K562 (cell line): ENCODE measurements around the gene AS3MT. TPM values are rescaled to one million over a fixed set of nuclear protein-coding genes. Genes with fewer than 3 reads are reported as not detected.
A peak's percentile ranks its signal among the peaks of the same experiment; 100 is the strongest.

Experiments used
- ATAC-seq: fragments of 200-7000 bp; cut with Tn5 transposase; 3 replicates; pipeline ENCODE4 v1.9.1; 2020; ENCODE audit warnings: moderate library complexity
- BruUV-seq: library from RNA; stranded (reverse); fragments of 400-500 nt; replicated peaks from 2 replicates; lab custom pipeline; 2021; lab: Mats Ljungman, UMichigan
- CTCF ChIA-PET: fragments of 300-600 bp; formaldehyde crosslinking; extraction: SDS; loops from one replicate; lab custom pipeline; 2021; ENCODE audit warnings: low intra/inter-chr PET ratio; lab: Yijun Ruan, JAX
- POLR2A ChIA-PET: fragments of 300-600, 350-650 bp; sonication (Branson Sonifier 250); formaldehyde crosslinking; extraction: SDS; loops from one replicate; lab custom pipeline; 2021; ENCODE audit warnings: antibody characterized with exemption, inconsistent platforms; lab: Yijun Ruan, JAX
- DNase-seq, 4 experiments: peaks; one replicate each; pipeline versions ENCODE4 v3.0.0 to v3.0.0-alpha.2; 2011 to 2018; ENCODE audit warnings: low spot score in 3 of 4, mixed read lengths in 3 of 4; ENCODE audit errors: extremely low read depth in 1 of 4
- FAIRE-seq: peaks from 2 replicates; lab custom pipeline; 2011; peaks lifted over from hg19 to GRCh38; lab: Jason Lieb, UNC
- H2AFZ ChIP-seq: 2 replicates; pipeline ENCODE4 v1.6.0; 2011; ENCODE audit warnings: low read depth, low read length, control low read depth, inconsistent platforms
- H3K27ac ChIP-seq: fragments of 200-600 bp; 3 replicates; pipeline ENCODE4 v1.8.0; 2011; ENCODE audit warnings: low read depth, mild to moderate bottlenecking, control low read depth, inconsistent platforms, low read length, moderate library complexity, mixed read lengths; ENCODE audit errors: extremely low read depth
- H3K27me3 ChIP-seq, 2 experiments: fragments of 300-600 bp in 1 of 2; 2 replicates in 1 of 2; 3 replicates in 1 of 2; pipeline versions ENCODE4 v1.6.0 to v1.8.0; 2011; ENCODE audit warnings: inconsistent platforms in 2 of 2, low read length in 2 of 2, mild to moderate bottlenecking in 1 of 2, mixed read lengths in 1 of 2, moderate library complexity in 1 of 2; ENCODE audit not compliant: control insufficient read depth in 2 of 2, insufficient read depth in 2 of 2
- H3K36me3 ChIP-seq: fragments of 300-600 bp; 3 replicates; pipeline ENCODE4 v1.8.0; 2011; ENCODE audit warnings: mild to moderate bottlenecking, low read length, inconsistent platforms; ENCODE audit not compliant: control insufficient read depth, insufficient read depth
- H3K4me1 ChIP-seq, 2 experiments: fragments of 200-600 bp in 1 of 2; replicated peaks in 1 of 2; 2 replicates in 1 of 2; 3 replicates in 1 of 2; pipeline versions ENCODE4 v1.5.1 to v1.8.0; 2011; ENCODE audit warnings: inconsistent platforms in 2 of 2, low read length in 2 of 2, mild to moderate bottlenecking in 1 of 2, mixed read lengths in 1 of 2, moderate library complexity in 1 of 2; ENCODE audit not compliant: control insufficient read depth in 2 of 2, insufficient read depth in 2 of 2
- H3K4me2 ChIP-seq: 2 replicates; pipeline ENCODE4 v1.6.1; 2011; ENCODE audit warnings: low read length, control low read depth, inconsistent platforms, mixed read lengths; ENCODE audit not compliant: insufficient read depth
- H3K4me3 ChIP-seq: fragments of 200-600 bp; sonication (generic), shearing (Covaris generic); 2 replicates; pipeline ENCODE4 v1.5.1; 2016; ENCODE audit warnings: control low read depth, inconsistent platforms
- H3K79me2 ChIP-seq: fragments of 200-600 bp; 3 replicates; pipeline ENCODE4 v1.8.0; 2011; ENCODE audit warnings: low read length, inconsistent platforms; ENCODE audit not compliant: control insufficient read depth, insufficient read depth
- H3K9ac ChIP-seq, 2 experiments: 2 replicates each; pipeline versions ENCODE4 v1.6.0 to v1.6.1; 2011; ENCODE audit warnings: low read depth in 2 of 2, low read length in 2 of 2, control low read depth in 1 of 2, inconsistent platforms in 1 of 2, mild to moderate bottlenecking in 1 of 2, mixed read lengths in 1 of 2; ENCODE audit not compliant: insufficient read depth in 1 of 2
- H3K9me1 ChIP-seq: one replicate; pipeline ENCODE4 v1.6.0; 2011; ENCODE audit warnings: inconsistent platforms, mild to moderate bottlenecking, low read length, moderate library complexity; ENCODE audit not compliant: control insufficient read depth, insufficient read depth
- H3K9me3 ChIP-seq: replicated peaks from 2 replicates; pipeline ENCODE4 v1.5.1; 2011; ENCODE audit warnings: low read depth, low read length, inconsistent platforms; ENCODE audit not compliant: control insufficient read depth, insufficient read depth
- H4K20me1 ChIP-seq: replicated peaks from 2 replicates; pipeline ENCODE4 v1.6.1; 2011; ENCODE audit warnings: low read length, inconsistent platforms, mixed read lengths; ENCODE audit not compliant: control insufficient read depth, insufficient read depth
- ADNP ChIP-seq: fragments of 200-800 bp; sonication (Bioruptor generic); IDR thresholded peaks from 2 replicates; pipeline ENCODE4 v1.6.1; 2016; ENCODE audit warnings: missing genetic modification characterization, missing compliant biosample characterization
- ATF1 ChIP-seq, 2 experiments: fragments of 450-650 bp in 1 of 2; IDR thresholded peaks; 2 replicates each; pipeline ENCODE4 v1.6.1; 2016; ENCODE audit warnings: missing compliant biosample characterization in 1 of 2, missing genetic modification characterization in 1 of 2
- CEBPG ChIP-seq, 3 experiments: fragments of 200-800 bp in 1 of 3; sonication (Bioruptor generic) in 1 of 3; sonication (generic) in 1 of 3; formaldehyde crosslinking in 1 of 3; IDR thresholded peaks in 2 of 3; conservative IDR thresholded peaks in 1 of 3; 2 replicates each; pipeline versions ENCODE4 v1.6.1 to v1.8.0; 2016 to 2022; ENCODE audit warnings: missing compliant biosample characterization in 2 of 3, missing genetic modification characterization in 2 of 3, mild to moderate bottlenecking in 1 of 3, missing genetic modification reagents in 1 of 3
- GABPB2 ChIP-seq: fragments of 250-450 bp; sonication (Bioruptor Pico); conservative IDR thresholded peaks from 2 replicates; pipeline ENCODE4 v1.5.1; 2021; ENCODE audit warnings: mild to moderate bottlenecking
- KAT7 ChIP-seq: sonication (generic); formaldehyde crosslinking; IDR thresholded peaks from 2 replicates; pipeline ENCODE4 v1.8.0; 2022; ENCODE audit warnings: missing genetic modification reagents, mild to moderate bottlenecking, borderline replicate concordance
- MCM7 ChIP-seq, 2 experiments: fragments of 450-650 bp; IDR thresholded peaks; 2 replicates each; pipeline ENCODE4 v1.6.1; 2016 to 2018
- MTF1 ChIP-seq: fragments of 250-450 bp; sonication (Bioruptor Pico); IDR thresholded peaks from 2 replicates; pipeline ENCODE4 v1.9.0; 2021; ENCODE audit warnings: moderate library complexity, mild to moderate bottlenecking, inconsistent platforms, borderline replicate concordance
- RFX5 ChIP-seq: IDR thresholded peaks from 2 replicates; pipeline ENCODE4 v1.6.1; 2011; ENCODE audit warnings: low read depth, mild to moderate bottlenecking, improper control_type of control experiment, low read length
- SIN3A ChIP-seq, 2 experiments: fragments of 150-350 bp in 1 of 2; IDR thresholded peaks; 2 replicates each; pipeline ENCODE4 v1.6.1; 2011 to 2016; ENCODE audit warnings: borderline replicate concordance in 2 of 2, low read depth in 2 of 2, low read length in 2 of 2, mild to moderate bottlenecking in 2 of 2, moderate library complexity in 2 of 2; ENCODE audit not compliant: control insufficient read depth in 1 of 2
- TRIM24 ChIP-seq, 2 experiments: fragments of 450-650 bp; IDR thresholded peaks; 2 replicates each; pipeline ENCODE4 v1.6.1; 2016
- ZNF224 ChIP-seq: sonication (generic); formaldehyde crosslinking; IDR thresholded peaks from 2 replicates; pipeline ENCODE4 v1.8.0; 2022; ENCODE audit warnings: mild to moderate bottlenecking, missing genetic modification reagents
- ZNF282 ChIP-seq: sonication (generic); formaldehyde crosslinking; IDR thresholded peaks from 2 replicates; pipeline ENCODE4 v1.8.1; 2023; ENCODE audit warnings: missing genetic modification reagents
- ZNF431 ChIP-seq: sonication (generic); formaldehyde crosslinking; IDR thresholded peaks from 2 replicates; pipeline ENCODE4 v1.8.0; 2022; ENCODE audit warnings: mild to moderate bottlenecking, missing genetic modification reagents
- WGBS: fragments of 100-300 bp; shearing (Covaris generic); methylation state at CpG from one replicate; pipeline ENCODE4 v1.1.6; 2016; ENCODE audit warnings: low coverage, mixed read lengths; ENCODE audit not compliant: insufficient coverage; ENCODE audit errors: missing lambda C conversion rate; 5-methylcytosine and 5-hydroxymethylcytosine counted together
- in situ Hi-C: fragments of 300-500 bp; cut with MboI; formaldehyde crosslinking; loops from 4 replicates; pipeline ENCODE4 v1.15.0; 2018; ENCODE audit warnings: inconsistent platforms, mixed read lengths
- intact Hi-C: fragments of 100-400 bp; cut with micrococcal nuclease; formaldehyde crosslinking; loops from 2 replicates; pipeline ENCODE4 v1.14.2; 2022
- polyA plus RNA-seq, 8 experiments: library from polyadenylated mRNA; depleted of rRNA in 4 of 8; stranded (reverse) in 5 of 8; unstranded in 3 of 8; fragments of >200 nt; fragmentation: Nextera tagmentation in 2 of 8; fragmentation: Illumina TruSeq in 1 of 8; extraction: Ambion mirVana in 2 of 8; extraction: Trizol in 1 of 8; gene quantifications; 2 replicates each; pipeline versions ENCODE4 v1.2.1 to v1.2.3, GENCODE V29; 2011 to 2014; ENCODE audit warnings: inconsistent platforms in 1 of 8, missing spikeins in 1 of 8
- total RNA-seq, 7 experiments: library from RNA; depleted of rRNA in 6 of 7; stranded (reverse); fragments of >200 nt in 6 of 7; fragmentation: Illumina TruSeq in 2 of 7; extraction: Trizol in 2 of 7; gene quantifications; 2 replicates each; pipeline versions ENCODE4 v1.2.1 to v1.2.3, GENCODE V29; 2011 to 2021; ENCODE audit warnings: low replicate concordance in 1 of 7
- TF ChIP-seq, protein P1 (sequence below), 2 experiments: fragments of 450-650 bp in 1 of 2; sonication (generic) in 1 of 2; formaldehyde crosslinking in 1 of 2; IDR thresholded peaks in 1 of 2; conservative IDR thresholded peaks in 1 of 2; 2 replicates each; pipeline versions ENCODE4 v1.6.1 to v1.8.1; 2016 to 2023; ENCODE audit warnings: mild to moderate bottlenecking in 2 of 2, moderate library complexity in 2 of 2, inconsistent platforms in 1 of 2, missing genetic modification reagents in 1 of 2
- TF ChIP-seq, protein P2 (sequence below): fragments of 250-450 bp; sonication (Bioruptor Pico); IDR thresholded peaks from 2 replicates; pipeline ENCODE4 v1.4.0; 2020; ENCODE audit warnings: mild to moderate bottlenecking
- TF ChIP-seq, protein P3 (sequence below): fragments of 250-450 bp; sonication (Bioruptor Pico); IDR thresholded peaks from 2 replicates; pipeline ENCODE4 v1.8.0; 2022; ENCODE audit warnings: moderate library complexity, mild to moderate bottlenecking, inconsistent platforms
- TF ChIP-seq, protein P4 (sequence below): sonication (generic); formaldehyde crosslinking; IDR thresholded peaks from 2 replicates; pipeline ENCODE4 v1.8.0; 2022; ENCODE audit warnings: mild to moderate bottlenecking, low read depth, missing genetic modification reagents

AS3MT gene
- total and polyA plus RNA-seq, 9 of the 15 experiments (the other 6 are each of a cell fraction or from before 2014, with no cell fraction given) = 0.04 to 0.33 (median 0.19) TPM; not detected in 2

DNA sequence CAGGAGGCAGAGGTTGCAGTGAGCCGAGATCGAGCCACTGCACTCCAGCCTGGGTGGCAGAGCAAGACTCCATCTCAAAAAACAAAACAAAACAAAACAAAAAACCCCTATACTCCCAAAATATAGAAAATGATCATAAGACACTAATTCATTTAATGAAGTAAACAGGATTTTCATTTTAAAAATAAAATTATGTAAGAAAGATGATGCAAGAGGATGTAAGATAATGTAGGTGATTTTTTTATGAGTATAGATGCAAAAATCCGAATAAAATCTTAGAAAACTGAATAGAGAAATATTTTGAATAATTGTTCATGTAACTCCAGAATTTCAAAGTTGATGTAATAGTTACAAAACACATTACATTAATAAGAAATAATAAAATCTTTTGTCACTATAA is 3.6 kb upstream of the AS3MT start:
- Histone ChIP-seq H3K9me3 (no peaks in the 10 kb centered on the region), H3K9ac (no peak overlapping the region), H4K20me1 (no peaks in the 10 kb centered on the region), H3K4me2 (no peak overlapping the region), H3K36me3 (peaks cover 8% of the 10 kb centered on the region; the same call in 2 of the 3 replicates), H2AFZ (no peak overlapping the region), H3K27me3 (no peaks in the 10 kb centered on the region), H3K79me2 (no peaks in the 10 kb centered on the region), H3K27ac (no peak overlapping the region), H3K9me1 (no peaks in the 10 kb centered on the region), H3K4me3 (no peak overlapping the region), H3K4me1 (no peaks in the 10 kb centered on the region)
- ATAC-seq (no peak), FAIRE-seq (no peak), DNase-seq (no peak)
- WGBS = 60% methylated on average over 2 of the region's 3 CpGs
- in situ Hi-C loops (no loop called here), intact Hi-C loops (no loop called here)
- POLR2A ChIA-PET = interaction anchor here (0.6 to 1.3 kb wide), 2 partner anchors 9 to 285 kb away, joined by 3 to 4 read pairs; no protein-coding TSS in a partner anchor
- CTCF ChIA-PET = no interaction called here
- BruUV-seq = no TSS peak
- TF ChIP-seq TRIM24 (IDR thresholded peaks at IDR 0.05) (peak; percentile 77 to 83), MTF1 (CRISPR knock-in tag) (no peak), SIN3A (IDR thresholded peaks at IDR 0.05; ENCODE audit: borderline replicate concordance in 2 of 2, control insufficient read depth in 1 of 2, low read depth in 2 of 2, low read length in 2 of 2) (no peak), ZNF282 (no peak), ZNF224 (CRISPR knock-in tag) (no peak), KAT7 (no peak), GABPB2 (CRISPR knock-in tag) (no peak), CEBPG (CRISPR knock-in tag; IDR thresholded peaks at IDR 0.05) (no peak), CEBPG (tag; conservative IDR thresholded peaks at IDR 0.05 in 1 of 2, IDR thresholded peaks at IDR 0.05 in 1 of 2) (peak; percentile 61; a peak in 3 of 4 replicates), ZNF431 (CRISPR knock-in tag) (no peak), ADNP (tag) (no peak), ATF1 (CRISPR knock-in tag; IDR thresholded peaks at IDR 0.05) (no peak), ATF1 (tag; IDR thresholded peaks at IDR 0.05) (no peak), RFX5 (no peak), MCM7 (IDR thresholded peaks at IDR 0.05) (no peak)
- TF ChIP-seq, protein P1, sequence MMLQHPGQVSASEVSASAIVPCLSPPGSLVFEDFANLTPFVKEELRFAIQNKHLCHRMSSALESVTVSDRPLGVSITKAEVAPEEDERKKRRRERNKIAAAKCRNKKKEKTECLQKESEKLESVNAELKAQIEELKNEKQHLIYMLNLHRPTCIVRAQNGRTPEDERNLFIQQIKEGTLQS (IDR thresholded peaks at IDR 0.05) = peak; percentile 54
- TF ChIP-seq, protein P1 (CRISPR knock-in tag; conservative IDR thresholded peaks at IDR 0.05) = no peak
- TF ChIP-seq, protein P2, sequence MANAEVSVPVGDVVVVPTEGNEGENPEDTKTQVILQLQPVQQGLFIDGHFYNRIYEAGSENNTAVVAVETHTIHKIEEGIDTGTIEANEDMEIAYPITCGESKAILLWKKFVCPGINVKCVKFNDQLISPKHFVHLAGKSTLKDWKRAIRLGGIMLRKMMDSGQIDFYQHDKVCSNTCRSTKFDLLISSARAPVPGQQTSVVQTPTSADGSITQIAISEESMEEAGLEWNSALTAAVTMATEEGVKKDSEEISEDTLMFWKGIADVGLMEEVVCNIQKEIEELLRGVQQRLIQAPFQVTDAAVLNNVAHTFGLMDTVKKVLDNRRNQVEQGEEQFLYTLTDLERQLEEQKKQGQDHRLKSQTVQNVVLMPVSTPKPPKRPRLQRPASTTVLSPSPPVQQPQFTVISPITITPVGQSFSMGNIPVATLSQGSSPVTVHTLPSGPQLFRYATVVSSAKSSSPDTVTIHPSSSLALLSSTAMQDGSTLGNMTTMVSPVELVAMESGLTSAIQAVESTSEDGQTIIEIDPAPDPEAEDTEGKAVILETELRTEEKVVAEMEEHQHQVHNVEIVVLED (CRISPR knock-in tag) = no peak
- TF ChIP-seq, protein P3, sequence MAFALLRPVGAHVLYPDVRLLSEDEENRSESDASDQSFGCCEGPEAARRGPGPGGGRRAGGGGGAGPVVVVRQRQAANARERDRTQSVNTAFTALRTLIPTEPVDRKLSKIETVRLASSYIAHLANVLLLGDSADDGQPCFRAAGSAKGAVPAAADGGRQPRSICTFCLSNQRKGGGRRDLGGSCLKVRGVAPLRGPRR (CRISPR knock-in tag) = no peak
- TF ChIP-seq, protein P4, sequence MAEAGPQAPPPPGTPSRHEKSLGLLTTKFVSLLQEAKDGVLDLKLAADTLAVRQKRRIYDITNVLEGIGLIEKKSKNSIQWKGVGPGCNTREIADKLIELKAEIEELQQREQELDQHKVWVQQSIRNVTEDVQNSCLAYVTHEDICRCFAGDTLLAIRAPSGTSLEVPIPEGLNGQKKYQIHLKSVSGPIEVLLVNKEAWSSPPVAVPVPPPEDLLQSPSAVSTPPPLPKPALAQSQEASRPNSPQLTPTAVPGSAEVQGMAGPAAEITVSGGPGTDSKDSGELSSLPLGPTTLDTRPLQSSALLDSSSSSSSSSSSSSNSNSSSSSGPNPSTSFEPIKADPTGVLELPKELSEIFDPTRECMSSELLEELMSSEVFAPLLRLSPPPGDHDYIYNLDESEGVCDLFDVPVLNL = no peak
